Loucy (cell line): Measurements from ENCODE around the gene NDST1.

ENCODE experiments used
- CTCF ChIP-seq: fragments of 200-600 bp; sonication (generic); conservative IDR thresholded peaks from 2 replicates; pipeline ENCODE4 v1.5.1; 2014; ENCODE audit warnings: mild to moderate bottlenecking, antibody characterized with exemption, low read length
- EZH2phosphoT487 ChIP-seq: fragments of 200-600 bp; IDR thresholded peaks from 2 replicates; pipeline ENCODE4 v1.6.1; 2018; ENCODE audit warnings: antibody characterized with exemption, mild to moderate bottlenecking, moderate library complexity, borderline replicate concordance

GRCh38 chr5:150557509-150557872 lies 49.6 kb downstream of the NDST1 start:
- no peak for TF ChIP-seq CTCF
- TF ChIP-seq EZH2phosphoT487: no peak
